Cardiac muscle cell (in vitro differentiated cells and primary cell): ENCODE results near the gene WRAP53. TPM values are rescaled to one million over a fixed set of nuclear protein-coding genes. Genes with fewer than 3 reads are reported as not detected.

Experiments
- DNase-seq, 2 donors: peaks; one replicate each; pipeline versions ENCODE4 v3.0.0 to v3.0.0-alpha.2; 2010 to 2017; ENCODE audit warnings: low read depth in 1 of 2, low spot score in 1 of 2
- H3K27ac ChIP-seq: fragments of 200-600 bp; sonication (generic); 2 replicates; pipeline ENCODE4 v1.5.1; 2016
- H3K27me3 ChIP-seq: fragments of 200-600 bp; sonication (generic); 2 replicates; pipeline ENCODE4 v1.6.0; 2016; ENCODE audit warnings: control low read depth
- H3K36me3 ChIP-seq: fragments of 200-600 bp; sonication (generic); 2 replicates; pipeline ENCODE4 v1.5.1; 2016; ENCODE audit warnings: control low read depth
- H3K4me1 ChIP-seq: fragments of 200-600 bp; sonication (generic); 2 replicates; pipeline ENCODE4 v1.8.1; 2017; ENCODE audit warnings: low read depth, mild to moderate bottlenecking, mixed run types
- H3K4me3 ChIP-seq: fragments of 200-600 bp; sonication (generic); 2 replicates; pipeline ENCODE4 v1.5.1; 2016; ENCODE audit warnings: mild to moderate bottlenecking
- H3K9me3 ChIP-seq: fragments of 200-600 bp; sonication (generic); 2 replicates; pipeline ENCODE4 v1.5.1; 2017; ENCODE audit warnings: low read depth, mild to moderate bottlenecking, control low read depth
- CTCF ChIP-seq: IDR thresholded peaks from 2 replicates; pipeline ENCODE4 v1.5.1; 2012; ENCODE audit warnings: low read depth, mild to moderate bottlenecking, low read length
- polyA plus RNA-seq: library from polyadenylated mRNA; unstranded; fragments of >200 nt; fragmentation: Nextera tagmentation; extraction: Ambion mirVana; gene quantifications from 2 replicates; pipeline ENCODE4 v1.2.1, GENCODE V29; 2016
- total RNA-seq: library from RNA; depleted of rRNA; stranded (reverse); fragments of >200 nt; gene quantifications from 2 replicates; pipeline ENCODE4 v1.2.3, GENCODE V29; 2016

The WRAP53 gene
- total and polyA plus RNA-seq, 2 experiments from 2014 or later: 11.5 to 17.2 TPM

GRCh38 chr17:7685533-7686221 is 2.6 kb upstream of the WRAP53 start:
- Histone ChIP-seq H3K4me3 (peak overlapping the region; percentile 86), H3K9me3 (no peaks in the 10 kb centered on the region), H3K36me3 (no peaks in the 10 kb centered on the region), H3K27ac (peak overlapping the region; percentile 99), H3K4me1 (peaks cover 15% of the 10 kb centered on the region), H3K27me3 (no peaks in the 10 kb centered on the region)
- DNase-seq: peak; percentile 93 to 96
- no peak for TF ChIP-seq CTCF

GRCh38 chr17:7686222-7687071 is 1.8 kb upstream of the WRAP53 start:
- no peaks in the 10 kb centered on the region for H3K9me3 ChIP-seq
- peaks cover 15% of the 10 kb centered on the region for H3K4me1 ChIP-seq
- no peak for TF ChIP-seq CTCF
- peak; percentile 83 to 91 for DNase-seq
- no peaks in the 10 kb centered on the region for H3K36me3 ChIP-seq
- H3K27me3 ChIP-seq: no peaks in the 10 kb centered on the region
- peak overlapping the region; percentile 86 for H3K4me3 ChIP-seq
- H3K27ac ChIP-seq: peak overlapping the region; percentile 99

GRCh38 chr17:7687072-7687907 is 987 bp upstream of the WRAP53 start, which contains the start of gene TP53:
Gene TP53 (minus strand): TSS chr17:7687490. CDS start chr17:7676594, 10,896 bp downstream.
- H3K36me3 ChIP-seq: no peaks in the 10 kb centered on the region
- H3K27me3 ChIP-seq: no peaks in the 10 kb centered on the region
- H3K4me3 ChIP-seq: peak within 1 kb of the TSS; percentile 86
- TF ChIP-seq CTCF: no peak
- H3K27ac ChIP-seq: peak within 1 kb of the TSS; percentile 99
- DNase-seq: peak; percentile 90 to 94
- peaks cover 15% of the 10 kb centered on the region for H3K4me1 ChIP-seq
- no peaks in the 10 kb centered on the region for H3K9me3 ChIP-seq

GRCh38 chr17:7688808-7689316 is 585 bp downstream of the WRAP53 start:
- no peak for TF ChIP-seq CTCF
- DNase-seq: no peak
- Histone ChIP-seq H3K9me3 (no peaks in the 10 kb centered on the region), H3K36me3 (no peaks in the 10 kb centered on the region), H3K27me3 (no peaks in the 10 kb centered on the region), H3K4me3 (peak overlapping the region; percentile 58), H3K4me1 (peaks cover 15% of the 10 kb centered on the region), H3K27ac (peak overlapping the region; percentile 45)

GRCh38 chr17:7695586-7695985 is 7.3 kb downstream of the WRAP53 start:
- no peaks in the 10 kb centered on the region for H3K36me3 ChIP-seq
- H3K27ac ChIP-seq: no peak overlapping the region
- no peaks in the 10 kb centered on the region for H3K4me1 ChIP-seq
- no peak overlapping the region for H3K4me3 ChIP-seq
- no peaks in the 10 kb centered on the region for H3K9me3 ChIP-seq
- no peak for TF ChIP-seq CTCF
- H3K27me3 ChIP-seq: no peaks in the 10 kb centered on the region
- DNase-seq: no peak
